ENCODE results near the gene DSCAML1.

GRCh38 chr11:117832511-117832910, 35.5 kb upstream of the DSCAML1 start:
- TF ChIP-seq CTCF (IDR thresholded peaks at IDR 0.05) (no peak), POLR2A (IDR thresholded peaks at IDR 0.05) (no peak)
